HEK293T (cell line): Measurements from ENCODE around the gene SPSB3.

Experiments used
- BHLHE40 ChIP-seq: fragments of 450-650 bp; IDR thresholded peaks from 2 replicates; pipeline ENCODE4 v1.6.1; 2016; ENCODE audit warnings: mild to moderate bottlenecking, moderate library complexity, borderline replicate concordance
- FOXA1 ChIP-seq: fragments of 450-650 bp; IDR thresholded peaks from 2 replicates; pipeline ENCODE4 v1.6.1; 2016; ENCODE audit warnings: mild to moderate bottlenecking
- SUZ12 ChIP-seq: fragments of 450-650 bp; IDR thresholded peaks from 2 replicates; pipeline ENCODE4 v1.6.1; 2016; ENCODE audit warnings: mild to moderate bottlenecking
- TARDBP ChIP-seq: fragments of 450-650 bp; IDR thresholded peaks from 2 replicates; pipeline ENCODE4 v1.6.1; 2016

DNA sequence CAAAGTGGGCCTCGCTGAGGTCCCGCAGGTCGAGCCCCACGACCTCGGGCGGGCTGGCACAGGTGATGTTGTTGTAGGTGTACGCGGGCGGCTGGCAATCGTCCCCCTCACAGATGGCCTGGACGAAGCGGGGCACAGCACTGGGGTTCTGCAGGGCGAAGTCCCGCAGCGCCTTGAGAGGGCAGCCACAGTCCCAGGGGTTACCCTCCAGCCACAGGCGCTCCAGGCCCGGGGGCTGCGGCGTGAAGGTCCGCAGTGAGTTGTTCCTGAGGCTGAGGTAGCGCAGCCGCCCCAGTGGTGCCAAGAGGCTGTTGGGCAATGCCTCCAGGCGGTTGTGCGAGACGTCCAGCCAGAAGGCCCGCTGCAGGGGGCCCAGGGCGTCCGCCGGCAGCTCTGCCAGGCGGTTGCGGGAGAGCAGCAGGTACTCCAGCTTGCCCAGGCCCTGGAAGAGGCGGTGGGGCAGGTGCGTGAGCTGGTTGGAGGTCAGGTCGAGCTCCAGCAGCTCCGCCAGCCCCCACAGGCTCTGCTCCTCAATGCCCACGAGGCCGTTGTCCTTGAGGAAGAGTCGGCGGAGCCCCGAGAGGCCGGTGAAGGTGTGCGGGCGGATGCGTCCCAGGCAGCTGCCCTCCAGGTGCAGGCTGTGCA is 8.4 kb upstream of the SPSB3 start:
- TF ChIP-seq BHLHE40 (no peak), TARDBP (no peak), SUZ12 (no peak), FOXA1 (no peak)
